Activated naive CD4-positive, alpha-beta T cell treated with anti-CD3 and anti-CD28 coated beads, Interleukin-2, amount 50 U/mL, for 16 hours (primary cell): ENCODE measurements around the gene TMEM33.

Experiments
- DNase-seq: peaks from one replicate; pipeline ENCODE4 v3.0.0-alpha.2; 2020

The TMEM33 gene

DNA sequence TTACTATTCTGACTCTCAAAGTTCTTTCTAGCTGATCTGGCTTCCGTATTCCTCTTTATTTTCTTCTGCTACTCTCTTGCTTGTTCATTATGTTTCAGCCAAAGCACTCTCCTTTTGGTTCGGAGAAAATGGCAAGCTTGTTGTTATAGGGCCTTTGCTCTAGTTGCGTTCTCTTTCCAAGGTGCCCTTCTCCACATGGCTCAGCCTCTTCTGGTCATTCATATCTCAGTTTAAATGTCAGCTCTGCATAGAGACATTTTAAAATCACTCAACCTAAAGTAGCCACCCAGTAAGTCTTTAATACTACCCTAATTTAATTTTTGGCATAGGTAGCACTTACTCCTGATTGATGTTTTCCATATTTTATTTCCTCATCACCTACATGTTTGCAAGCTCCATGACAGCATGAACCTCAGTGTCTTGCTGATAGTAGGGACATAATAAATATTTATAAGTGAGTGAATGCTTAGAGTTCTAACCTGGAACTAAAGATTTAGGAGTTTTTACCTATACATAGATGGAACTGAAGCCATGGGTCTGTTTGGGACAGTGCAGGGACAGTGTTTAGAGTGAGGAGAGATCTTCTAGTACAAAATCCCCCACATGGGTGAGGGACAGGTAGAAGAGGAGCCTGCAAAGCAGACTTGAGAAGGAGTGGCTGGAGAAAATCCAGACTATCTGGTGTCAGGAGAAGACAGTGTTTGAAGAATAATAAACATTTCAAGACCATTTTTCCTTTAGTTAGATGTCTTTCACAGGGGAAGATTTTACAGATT, 73.0 kb downstream of the TMEM33 start:
- no peak for DNase-seq
